ENCODE data around the gene MEGF11. TPM values are rescaled to one million over a fixed set of nuclear protein-coding genes. Genes with fewer than 3 reads are reported as not detected.

MEGF11 gene
- total RNA-seq, 1 donor from 2014 or later, result 0.77 TPM

DNA sequence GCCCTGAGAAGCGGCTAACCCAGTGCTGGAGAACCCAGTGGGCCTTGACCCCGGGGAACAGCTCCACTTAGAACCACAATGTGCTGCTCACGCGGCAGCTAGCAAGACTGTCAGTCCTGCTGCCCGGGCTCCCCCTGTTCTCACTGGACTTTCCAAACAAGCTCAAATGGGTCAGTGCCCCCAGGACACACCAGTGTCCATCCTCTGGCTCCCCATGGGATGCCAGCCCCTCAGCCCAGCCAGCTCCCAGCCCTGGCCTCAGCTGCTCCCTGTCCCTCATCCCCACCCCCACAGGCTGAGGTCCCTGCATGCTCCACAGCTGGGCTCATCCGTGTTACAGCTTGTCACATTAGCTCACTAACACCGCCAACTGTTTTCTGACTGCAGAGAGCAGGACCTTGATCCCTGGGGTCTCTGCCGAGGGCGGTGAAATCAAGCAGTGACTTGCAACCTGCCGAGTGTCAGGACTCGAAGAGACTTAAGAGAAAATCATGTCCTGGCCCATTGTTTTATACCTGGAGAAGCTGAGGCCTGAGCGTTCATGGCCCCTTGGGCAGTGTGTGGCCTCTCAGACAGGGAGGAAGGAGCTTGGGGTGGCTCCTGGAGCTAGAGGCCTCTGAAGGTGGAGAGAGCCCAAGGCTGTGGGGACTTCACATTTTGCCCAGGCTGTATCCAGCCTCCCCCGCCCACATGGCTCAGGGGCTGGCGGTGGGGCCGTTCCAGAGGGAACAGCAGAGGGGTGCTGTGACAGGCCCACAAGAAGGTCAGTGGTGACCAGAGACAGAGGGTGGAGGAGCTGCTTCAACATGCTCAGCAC, 157.5 kb downstream of the MEGF11 start:
- peaks cover 4% of the 10 kb centered on the region for H3K27me3 Mint-ChIP-seq (ENCODE audit: unreplicated experiment)

DNA sequence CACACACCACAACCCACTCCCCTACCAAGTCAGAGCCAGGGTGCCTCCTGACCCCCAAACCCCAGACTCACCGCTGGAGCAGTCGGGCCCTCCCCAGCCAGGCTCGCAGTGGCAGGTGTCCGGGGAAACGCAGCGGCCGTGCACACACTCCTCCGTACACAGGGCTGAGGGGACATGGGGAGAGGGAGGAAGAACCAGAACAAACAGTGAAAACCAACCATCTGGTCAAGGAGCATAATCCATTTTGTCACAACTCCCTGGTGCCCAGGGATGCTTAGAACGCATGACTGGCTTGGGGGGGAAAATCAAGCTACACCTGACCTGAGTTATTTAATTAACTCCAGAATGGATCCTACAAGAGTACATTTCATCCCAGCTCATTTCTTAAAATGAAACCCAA, 159.2 kb downstream of the MEGF11 start:
- no peaks in the 10 kb centered on the region for H3K9me3 Mint-ChIP-seq (ENCODE audit: unreplicated experiment)
- no peak overlapping the region for H3K4me3 Mint-ChIP-seq (ENCODE audit: unreplicated experiment)
- TF ChIP-seq, protein P1, sequence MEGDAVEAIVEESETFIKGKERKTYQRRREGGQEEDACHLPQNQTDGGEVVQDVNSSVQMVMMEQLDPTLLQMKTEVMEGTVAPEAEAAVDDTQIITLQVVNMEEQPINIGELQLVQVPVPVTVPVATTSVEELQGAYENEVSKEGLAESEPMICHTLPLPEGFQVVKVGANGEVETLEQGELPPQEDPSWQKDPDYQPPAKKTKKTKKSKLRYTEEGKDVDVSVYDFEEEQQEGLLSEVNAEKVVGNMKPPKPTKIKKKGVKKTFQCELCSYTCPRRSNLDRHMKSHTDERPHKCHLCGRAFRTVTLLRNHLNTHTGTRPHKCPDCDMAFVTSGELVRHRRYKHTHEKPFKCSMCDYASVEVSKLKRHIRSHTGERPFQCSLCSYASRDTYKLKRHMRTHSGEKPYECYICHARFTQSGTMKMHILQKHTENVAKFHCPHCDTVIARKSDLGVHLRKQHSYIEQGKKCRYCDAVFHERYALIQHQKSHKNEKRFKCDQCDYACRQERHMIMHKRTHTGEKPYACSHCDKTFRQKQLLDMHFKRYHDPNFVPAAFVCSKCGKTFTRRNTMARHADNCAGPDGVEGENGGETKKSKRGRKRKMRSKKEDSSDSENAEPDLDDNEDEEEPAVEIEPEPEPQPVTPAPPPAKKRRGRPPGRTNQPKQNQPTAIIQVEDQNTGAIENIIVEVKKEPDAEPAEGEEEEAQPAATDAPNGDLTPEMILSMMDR (IDR thresholded peaks at IDR 0.05; ENCODE audit: unreplicated experiment), result no peak
- H3K27me3 Mint-ChIP-seq (ENCODE audit: unreplicated experiment), result peaks cover 2% of the 10 kb centered on the region
- no peak for DNase-seq (ENCODE audit: low spot score)
- no peaks in the 10 kb centered on the region for H3K36me3 Mint-ChIP-seq (ENCODE audit: low read depth, unreplicated experiment)
- no peak overlapping the region for H3K27ac Mint-ChIP-seq (ENCODE audit: unreplicated experiment)
- no peaks in the 10 kb centered on the region for H3K4me1 Mint-ChIP-seq (ENCODE audit: unreplicated experiment)

More for the DNA sequence above, 157.5 kb downstream of the MEGF11 start:
- no peak overlapping the region for H3K4me3 Mint-ChIP-seq (ENCODE audit: unreplicated experiment)
- no peak for DNase-seq (ENCODE audit: low spot score)
- no peaks in the 10 kb centered on the region for H3K4me1 Mint-ChIP-seq (ENCODE audit: unreplicated experiment)
- no peaks in the 10 kb centered on the region for H3K36me3 Mint-ChIP-seq (ENCODE audit: low read depth, unreplicated experiment)
- no peaks in the 10 kb centered on the region for H3K9me3 Mint-ChIP-seq (ENCODE audit: unreplicated experiment)
- TF ChIP-seq, protein P1 (IDR thresholded peaks at IDR 0.05; ENCODE audit: unreplicated experiment), result no peak
- no peak overlapping the region for H3K27ac Mint-ChIP-seq (ENCODE audit: unreplicated experiment)

DNA sequence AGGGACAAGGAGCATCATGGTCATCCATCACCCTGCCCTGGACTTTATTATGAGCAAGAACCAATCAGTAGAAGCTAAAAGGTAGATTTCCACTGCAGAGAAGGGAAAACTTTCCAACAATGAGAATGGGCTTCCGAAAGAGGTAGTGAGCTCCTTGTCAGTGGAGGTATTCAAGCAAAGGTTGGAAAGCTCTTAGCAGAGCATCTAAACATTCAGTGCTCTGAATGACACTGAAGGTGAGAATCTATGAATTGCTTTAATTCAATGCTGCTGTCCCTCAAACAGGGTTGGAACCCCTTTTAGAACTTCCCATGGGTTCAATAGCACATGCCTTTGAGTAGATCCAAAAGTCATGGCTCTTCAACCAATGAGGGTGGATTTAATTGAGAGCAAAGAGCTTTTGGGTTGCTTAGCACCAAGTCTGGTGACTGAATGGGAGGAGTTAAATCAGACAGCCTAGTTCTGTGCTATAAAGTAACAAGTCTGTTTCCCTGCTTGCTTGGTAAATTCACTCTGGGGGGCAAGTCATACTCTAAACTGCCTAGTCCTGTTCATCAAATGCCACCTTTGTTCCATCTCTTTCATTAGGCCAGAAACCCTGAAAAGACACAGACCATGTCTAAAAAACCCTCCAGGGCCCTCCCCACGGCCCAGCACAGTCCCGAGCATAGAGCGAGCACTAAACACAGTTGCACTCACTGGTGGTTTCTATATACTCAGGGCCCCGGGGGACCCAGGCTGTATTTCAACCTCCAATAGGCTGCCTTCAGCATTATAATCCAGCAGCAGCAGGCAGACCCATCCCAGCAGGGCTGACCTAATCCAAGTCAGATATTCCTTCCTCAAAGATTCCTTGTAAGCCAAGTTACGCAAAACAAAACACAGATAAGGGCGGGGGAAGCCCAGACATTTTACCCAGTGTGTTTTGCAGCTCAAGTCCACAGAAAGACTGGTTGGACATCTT, 161.2 kb downstream of the MEGF11 start:
- Mint-ChIP-seq H3K9me3 (ENCODE audit: unreplicated experiment) (no peaks in the 10 kb centered on the region), H3K4me1 (ENCODE audit: unreplicated experiment) (no peaks in the 10 kb centered on the region), H3K27me3 (ENCODE audit: unreplicated experiment) (peaks cover 2% of the 10 kb centered on the region), H3K4me3 (ENCODE audit: unreplicated experiment) (no peak overlapping the region), H3K27ac (ENCODE audit: unreplicated experiment) (no peak overlapping the region), H3K36me3 (ENCODE audit: low read depth, unreplicated experiment) (no peaks in the 10 kb centered on the region)
- TF ChIP-seq, protein P1 (IDR thresholded peaks at IDR 0.05; ENCODE audit: unreplicated experiment), result no peak
- DNase-seq (ENCODE audit: low spot score), result no peak

DNA sequence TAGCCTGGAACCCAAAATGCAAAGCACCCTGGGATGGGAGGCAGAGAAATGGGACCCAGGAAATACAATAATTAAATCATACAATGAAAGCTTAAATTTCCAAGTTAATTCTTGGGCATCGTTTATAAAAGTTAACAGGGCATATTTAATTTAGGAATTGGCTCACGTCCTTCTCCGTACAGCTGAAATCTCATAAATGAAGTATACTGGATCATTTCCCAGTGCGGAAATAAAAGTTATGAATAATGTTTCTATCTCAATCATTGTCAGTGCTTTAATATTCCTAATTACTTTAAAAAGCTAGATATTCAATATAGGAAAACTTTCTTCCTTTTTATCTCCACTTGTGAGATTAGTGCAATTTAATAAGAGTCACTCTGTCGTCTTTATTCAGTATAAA, 164.0 kb downstream of the MEGF11 start:
- H3K27me3 Mint-ChIP-seq (ENCODE audit: unreplicated experiment), result peaks cover 2% of the 10 kb centered on the region

More for the DNA sequence above, 164.0 kb downstream of the MEGF11 start:
- DNase-seq (ENCODE audit: low spot score), result no peak
- H3K9me3 Mint-ChIP-seq (ENCODE audit: unreplicated experiment), result no peaks in the 10 kb centered on the region
- no peaks in the 10 kb centered on the region for H3K4me1 Mint-ChIP-seq (ENCODE audit: unreplicated experiment)
- H3K36me3 Mint-ChIP-seq (ENCODE audit: low read depth, unreplicated experiment), result no peaks in the 10 kb centered on the region
- TF ChIP-seq, protein P1 (IDR thresholded peaks at IDR 0.05; ENCODE audit: unreplicated experiment), result no peak
- no peak overlapping the region for H3K4me3 Mint-ChIP-seq (ENCODE audit: unreplicated experiment)
- no peak overlapping the region for H3K27ac Mint-ChIP-seq (ENCODE audit: unreplicated experiment)
